ENCODE data around the gene HNRNPAB.

DNA sequence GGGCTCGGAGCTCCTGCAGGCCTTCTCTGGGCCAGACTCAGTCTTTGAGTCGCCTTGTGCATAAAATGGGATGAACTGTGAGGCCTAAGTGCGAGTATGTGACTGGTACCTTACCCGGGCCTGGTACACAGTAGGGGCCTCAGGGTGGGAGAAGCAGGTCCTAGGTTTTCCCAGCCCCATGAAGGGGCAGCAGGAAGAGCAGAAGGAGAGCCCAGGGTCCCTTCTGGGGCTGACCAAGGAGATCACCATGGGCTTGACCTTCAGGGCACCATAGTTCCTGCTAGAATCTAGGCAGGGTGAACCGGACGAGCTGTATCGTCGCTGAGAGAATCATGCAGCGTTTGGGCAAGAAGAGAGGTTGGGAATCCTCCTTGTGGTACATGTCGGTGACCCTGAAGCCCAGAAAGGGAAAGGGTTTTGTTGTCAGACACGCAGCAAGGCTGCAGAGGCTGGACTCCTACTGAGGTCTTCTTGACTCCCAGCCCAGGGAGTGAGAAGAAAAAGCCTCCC lies 28.6 kb downstream of the HNRNPAB start:
- TF ChIP-seq, protein P1, sequence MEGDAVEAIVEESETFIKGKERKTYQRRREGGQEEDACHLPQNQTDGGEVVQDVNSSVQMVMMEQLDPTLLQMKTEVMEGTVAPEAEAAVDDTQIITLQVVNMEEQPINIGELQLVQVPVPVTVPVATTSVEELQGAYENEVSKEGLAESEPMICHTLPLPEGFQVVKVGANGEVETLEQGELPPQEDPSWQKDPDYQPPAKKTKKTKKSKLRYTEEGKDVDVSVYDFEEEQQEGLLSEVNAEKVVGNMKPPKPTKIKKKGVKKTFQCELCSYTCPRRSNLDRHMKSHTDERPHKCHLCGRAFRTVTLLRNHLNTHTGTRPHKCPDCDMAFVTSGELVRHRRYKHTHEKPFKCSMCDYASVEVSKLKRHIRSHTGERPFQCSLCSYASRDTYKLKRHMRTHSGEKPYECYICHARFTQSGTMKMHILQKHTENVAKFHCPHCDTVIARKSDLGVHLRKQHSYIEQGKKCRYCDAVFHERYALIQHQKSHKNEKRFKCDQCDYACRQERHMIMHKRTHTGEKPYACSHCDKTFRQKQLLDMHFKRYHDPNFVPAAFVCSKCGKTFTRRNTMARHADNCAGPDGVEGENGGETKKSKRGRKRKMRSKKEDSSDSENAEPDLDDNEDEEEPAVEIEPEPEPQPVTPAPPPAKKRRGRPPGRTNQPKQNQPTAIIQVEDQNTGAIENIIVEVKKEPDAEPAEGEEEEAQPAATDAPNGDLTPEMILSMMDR (IDR thresholded peaks at IDR 0.05) = no peak
- TF ChIP-seq POLR2A (IDR thresholded peaks at IDR 0.05) = no peak

Measured in testis (tissue), 2 donors.